HUES48 (cell line): ENCODE measurements around the gene SCN11A.
"Not testable (repeated sequence)": the region's sequence is repeated elsewhere in the genome, so short reads cannot be mapped to it uniquely, and the experiment has no call there.

Experiments used
- H3K27ac ChIP-seq: one replicate; pipeline ENCODE4 v1.7.0; 2013; ENCODE audit warnings: low read depth, low read length, inconsistent platforms
- H3K27me3 ChIP-seq: 2 replicates; pipeline ENCODE4 v1.6.1; 2013; ENCODE audit warnings: mild to moderate bottlenecking, low read length; ENCODE audit not compliant: control insufficient read depth, insufficient read depth
- H3K36me3 ChIP-seq: 2 replicates; pipeline ENCODE4 v1.6.1; 2013; ENCODE audit warnings: low read length; ENCODE audit not compliant: control insufficient read depth, insufficient read depth
- H3K4me1 ChIP-seq: 2 replicates; pipeline ENCODE4 v1.6.1; 2013; ENCODE audit warnings: mild to moderate bottlenecking, low read length; ENCODE audit not compliant: control insufficient read depth, insufficient read depth
- H3K4me3 ChIP-seq: 2 replicates; pipeline ENCODE4 v1.5.1; 2013; ENCODE audit warnings: mild to moderate bottlenecking, low read depth, low read length
- H3K9ac ChIP-seq: 2 replicates; pipeline ENCODE4 v1.6.1; 2013; ENCODE audit warnings: mild to moderate bottlenecking, low read depth, low read length, moderate library complexity
- H3K9me3 ChIP-seq: 2 replicates; pipeline ENCODE4 v1.6.1; 2013; ENCODE audit warnings: low read length; ENCODE audit not compliant: control insufficient read depth, insufficient read depth

The SCN11A gene

GRCh38 chr3:39065197-39065596 is 13.5 kb upstream of the SCN11A start:
- Histone ChIP-seq H3K9me3 (no peaks in the 10 kb centered on the region), H3K27ac (no peak overlapping the region), H3K27me3 (no peaks in the 10 kb centered on the region), H3K4me1 (no peaks in the 10 kb centered on the region), H3K9ac (no peak overlapping the region), H3K36me3 (peaks cover 43% of the 10 kb centered on the region), H3K4me3 (no peak overlapping the region)

- Histone ChIP-seq H3K9ac (no peak overlapping the region), H3K27ac (no peak overlapping the region), H3K4me1 (0 out of 2 replicates have a peak, but pooled peaks cover under 1% of the 10 kb centered on the region), H3K4me3 (no peak overlapping the region), H3K9me3 (no peaks in the 10 kb centered on the region), H3K27me3 (no peaks in the 10 kb centered on the region), H3K36me3 (peaks cover 38% of the 10 kb centered on the region)
Observed at GRCh38 chr3:39064646-39065045, 12.9 kb upstream of the SCN11A start.

- Histone ChIP-seq H3K27me3 (no peaks in the 10 kb centered on the region), H3K36me3 (peaks cover 24% of the 10 kb centered on the region), H3K4me1 (0 out of 2 replicates have a peak, but pooled peaks cover 4% of the 10 kb centered on the region), H3K27ac (no peak overlapping the region), H3K9me3 (no peaks in the 10 kb centered on the region), H3K9ac (no peak overlapping the region), H3K4me3 (no peak overlapping the region)
Observed at GRCh38 chr3:39063143-39063542, 11.4 kb upstream of the SCN11A start.

- Histone ChIP-seq H3K27ac (no peak overlapping the region), H3K4me1 (0 out of 2 replicates have a peak, but pooled peaks cover 4% of the 10 kb centered on the region), H3K27me3 (no peaks in the 10 kb centered on the region), H3K4me3 (no peak overlapping the region), H3K9me3 (no peaks in the 10 kb centered on the region), H3K9ac (no peak overlapping the region), H3K36me3 (peaks cover 16% of the 10 kb centered on the region)
Observed at GRCh38 chr3:39062180-39062579, 10.4 kb upstream of the SCN11A start.

GRCh38 chr3:39061228-39061627 is 9.5 kb upstream of the SCN11A start:
- not testable (repeated sequence) for H3K9ac ChIP-seq, H3K36me3 ChIP-seq

GRCh38 chr3:39056151-39056550 is 4.4 kb upstream of the SCN11A start:
- Histone ChIP-seq H3K9me3 (no peaks in the 10 kb centered on the region), H3K27me3 (no peaks in the 10 kb centered on the region), H3K27ac (no peak overlapping the region), H3K4me1 (peaks cover 4% of the 10 kb centered on the region; the same call in 1 of the 2 replicates), H3K9ac (no peak overlapping the region), H3K4me3 (no peak overlapping the region), H3K36me3 (no peaks in the 10 kb centered on the region)

More at GRCh38 chr3:39061228-39061627, 9.5 kb upstream of the SCN11A start:
- not testable (repeated sequence) for H3K9me3 ChIP-seq, H3K27me3 ChIP-seq, H3K27ac ChIP-seq, H3K4me1 ChIP-seq, H3K4me3 ChIP-seq

- Histone ChIP-seq H3K9me3 (no peaks in the 10 kb centered on the region), H3K27me3 (no peaks in the 10 kb centered on the region), H3K4me3 (no peak overlapping the region), H3K4me1 (no peaks in the 10 kb centered on the region; the same call in 1 of the 2 replicates), H3K36me3 (no peaks in the 10 kb centered on the region), H3K27ac (no peak overlapping the region), H3K9ac (no peak overlapping the region)
Observed at GRCh38 chr3:39053696-39054095, 2.0 kb upstream of the SCN11A start.

GRCh38 chr3:39052583-39052982 is 839 bp upstream of the SCN11A start:
- no peaks in the 10 kb centered on the region for H3K27me3 ChIP-seq
- H3K27ac ChIP-seq: peak overlapping the region; percentile 100

GRCh38 chr3:39050029-39050428 is 1.7 kb downstream of the SCN11A start:
- no peaks in the 10 kb centered on the region for H3K9me3 ChIP-seq
- no peak overlapping the region for H3K9ac ChIP-seq
- no peaks in the 10 kb centered on the region for H3K36me3 ChIP-seq
- no peak overlapping the region for H3K4me3 ChIP-seq
- H3K27ac ChIP-seq: no peak overlapping the region
- no peaks in the 10 kb centered on the region for H3K27me3 ChIP-seq
- H3K4me1 ChIP-seq: no peaks in the 10 kb centered on the region; the same call in 1 of the 2 replicates

More at GRCh38 chr3:39052583-39052982, 839 bp upstream of the SCN11A start:
- Histone ChIP-seq H3K4me3 (peak overlapping the region; percentile 74), H3K9me3 (no peaks in the 10 kb centered on the region), H3K4me1 (no peaks in the 10 kb centered on the region; the same call in 1 of the 2 replicates), H3K9ac (peak overlapping the region; percentile 84), H3K36me3 (no peaks in the 10 kb centered on the region)

GRCh38 chr3:39038165-39038564 is 13.6 kb downstream of the SCN11A start:
- Histone ChIP-seq H3K36me3 (no peaks in the 10 kb centered on the region), H3K9ac (no peak overlapping the region), H3K27me3 (no peaks in the 10 kb centered on the region), H3K9me3 (no peaks in the 10 kb centered on the region), H3K4me1 (no peaks in the 10 kb centered on the region), H3K27ac (no peak overlapping the region), H3K4me3 (no peak overlapping the region)

- no peaks in the 10 kb centered on the region for H3K27me3 ChIP-seq
- H3K36me3 ChIP-seq: no peaks in the 10 kb centered on the region
- H3K4me1 ChIP-seq: no peaks in the 10 kb centered on the region
- H3K4me3 ChIP-seq: no peak overlapping the region
- no peak overlapping the region for H3K27ac ChIP-seq
- H3K9ac ChIP-seq: no peak overlapping the region
- no peaks in the 10 kb centered on the region for H3K9me3 ChIP-seq
Observed at GRCh38 chr3:39029556-39029955, 22.2 kb downstream of the SCN11A start.

GRCh38 chr3:39028546-39028945 is 23.2 kb downstream of the SCN11A start:
- H3K27me3 ChIP-seq: no peaks in the 10 kb centered on the region
- H3K9ac ChIP-seq: no peak overlapping the region
- no peaks in the 10 kb centered on the region for H3K4me1 ChIP-seq
- H3K36me3 ChIP-seq: no peaks in the 10 kb centered on the region
- H3K27ac ChIP-seq: no peak overlapping the region
- no peak overlapping the region for H3K4me3 ChIP-seq
- H3K9me3 ChIP-seq: no peaks in the 10 kb centered on the region
